GM18873 (cell line): ENCODE results near the gene DRD3.

ENCODE experiments used
- ATAC-seq: cut with Tn5 transposase; IDR thresholded peaks from one replicate; pipeline ENCODE4 v1.9.1; 2021; ENCODE audit warnings: mild to moderate bottlenecking, moderate library complexity, moderate number of reproducible peaks; ENCODE audit not compliant: unreplicated experiment, low FRiP score

Gene DRD3

DNA sequence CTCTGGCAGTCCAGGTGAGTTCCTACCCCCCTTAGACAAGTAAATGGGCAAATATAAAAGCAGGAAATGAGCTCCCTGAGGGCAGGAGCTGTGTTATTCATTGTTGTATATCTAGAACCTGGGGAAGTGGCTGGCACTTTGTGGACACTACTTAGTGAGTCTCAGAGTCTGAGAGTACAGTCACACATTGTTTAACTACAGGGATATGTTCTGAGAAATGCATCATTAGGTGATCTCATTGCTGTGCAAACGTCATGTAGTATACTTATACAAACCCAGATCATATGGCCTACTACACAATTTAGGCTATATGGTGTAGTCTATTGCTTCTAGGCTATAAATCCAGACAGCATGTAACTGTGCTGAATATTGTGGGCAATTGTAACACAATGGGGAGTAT lies 52.4 kb downstream of the DRD3 start:
- no peak for ATAC-seq

DNA sequence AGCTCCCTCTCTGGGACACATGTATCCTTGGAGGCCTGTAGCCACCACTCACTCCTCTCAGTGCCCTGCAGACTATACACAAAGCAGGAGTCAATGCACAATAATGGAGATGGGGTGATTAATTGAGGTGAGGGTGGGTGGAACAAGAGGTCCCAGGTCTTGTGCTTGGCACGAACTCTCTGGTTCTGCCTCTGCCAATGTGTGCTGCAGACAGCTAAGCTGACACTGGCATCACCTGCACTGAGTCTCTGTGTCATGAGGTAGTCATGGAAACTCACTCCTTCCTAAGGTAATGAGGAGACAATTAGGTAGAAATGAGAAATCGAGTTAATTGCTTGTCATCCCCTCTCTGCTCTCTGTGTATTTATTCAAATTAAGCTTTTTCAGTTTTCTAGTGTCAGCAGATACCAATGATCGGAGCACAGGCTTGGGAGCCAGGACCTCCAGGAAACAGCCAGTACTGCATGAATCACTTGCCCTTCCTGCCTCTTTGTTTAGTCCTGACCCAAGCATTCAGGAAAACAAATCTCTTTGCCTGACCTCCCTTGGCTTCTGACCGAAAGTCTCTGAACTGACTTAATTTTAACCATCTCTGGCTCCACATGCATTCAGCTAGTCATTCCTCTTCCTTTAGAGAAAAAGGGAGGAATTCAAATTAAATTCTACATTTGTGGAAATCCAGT lies 56.7 kb downstream of the DRD3 start:
- no peak for ATAC-seq

DNA sequence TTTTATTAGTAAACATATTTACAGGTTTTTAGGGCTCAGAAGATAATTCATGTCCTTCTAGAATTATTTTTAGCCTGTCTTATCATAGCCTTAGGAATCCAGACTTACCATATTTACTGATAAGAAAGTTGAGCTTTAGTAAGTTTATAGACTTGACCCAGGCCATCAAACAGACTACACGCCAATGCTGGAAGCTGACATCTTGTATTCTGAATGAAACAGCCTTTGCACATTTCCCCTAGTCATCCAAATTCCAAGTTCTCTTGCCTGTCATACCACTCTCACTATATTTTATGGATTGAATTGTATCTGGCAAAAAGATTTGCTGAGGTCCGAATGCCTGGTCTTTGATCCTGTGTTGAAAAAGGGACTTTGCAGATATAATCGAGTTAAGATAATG lies 58.6 kb downstream of the DRD3 start:
- ATAC-seq = no peak

DNA sequence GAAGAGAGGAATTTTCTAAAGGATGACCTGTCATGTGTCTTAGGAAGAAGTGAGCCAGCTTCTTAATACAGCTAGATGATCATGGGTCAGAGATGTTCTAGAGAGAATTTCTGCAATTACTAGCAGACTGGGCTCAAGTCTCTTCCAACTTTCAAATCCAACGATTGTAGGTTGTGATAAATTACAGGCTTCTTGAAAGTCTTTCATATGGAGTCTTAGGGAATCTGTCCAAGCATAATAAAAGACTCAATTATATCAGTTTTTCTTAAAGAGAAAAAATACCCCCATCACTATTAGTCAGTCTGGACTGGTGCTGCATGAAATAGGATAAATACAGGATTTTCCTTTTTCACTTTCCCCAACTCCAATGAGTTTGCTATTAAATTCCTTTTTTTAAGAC lies 59.1 kb downstream of the DRD3 start:
- no peak for ATAC-seq

DNA sequence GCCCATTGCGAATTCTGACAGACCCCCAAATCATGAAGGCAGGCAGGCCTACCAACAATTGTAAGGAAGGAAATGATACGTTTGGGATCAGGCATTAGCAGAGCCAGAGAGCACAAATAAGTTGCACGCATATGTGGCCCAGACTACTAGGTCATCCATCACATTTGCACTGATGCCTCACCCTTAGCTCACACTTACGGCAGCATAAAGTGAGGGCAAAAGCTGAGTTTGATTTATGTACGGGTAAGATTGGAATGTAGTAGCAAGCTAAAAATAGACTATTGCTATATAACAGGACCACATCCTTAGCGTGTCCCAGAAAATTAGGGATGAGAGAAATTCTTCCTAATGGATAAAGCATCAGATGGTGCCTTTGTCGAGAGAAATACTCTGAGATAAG lies 63.7 kb downstream of the DRD3 start:
- ATAC-seq = no peak

DNA sequence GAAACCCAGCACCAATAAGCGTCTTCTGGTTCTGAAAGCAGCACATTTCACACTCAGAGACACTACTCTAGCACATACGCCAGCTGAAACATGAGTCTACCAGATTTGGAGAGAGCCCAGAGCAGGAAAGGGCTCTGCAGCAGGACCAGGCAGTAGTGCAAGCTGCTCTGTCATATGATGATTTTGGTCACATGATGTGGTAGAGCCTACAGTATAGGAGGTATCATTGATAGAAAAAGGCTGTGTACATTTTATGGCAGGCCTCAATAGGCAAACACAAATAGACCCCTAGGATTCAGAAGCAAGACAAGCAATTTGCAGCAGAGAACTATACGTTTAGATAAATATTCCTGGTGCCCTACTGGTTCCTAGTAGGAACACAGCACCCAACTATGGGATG lies 64.1 kb downstream of the DRD3 start:
- ATAC-seq = no peak

GRCh38 chr3:114112696-114113095 lies 66.2 kb downstream of the DRD3 start:
- ATAC-seq = no peak

- ATAC-seq = no peak
Measured at GRCh38 chr3:114111060-114111770, 67.6 kb downstream of the DRD3 start.

DNA sequence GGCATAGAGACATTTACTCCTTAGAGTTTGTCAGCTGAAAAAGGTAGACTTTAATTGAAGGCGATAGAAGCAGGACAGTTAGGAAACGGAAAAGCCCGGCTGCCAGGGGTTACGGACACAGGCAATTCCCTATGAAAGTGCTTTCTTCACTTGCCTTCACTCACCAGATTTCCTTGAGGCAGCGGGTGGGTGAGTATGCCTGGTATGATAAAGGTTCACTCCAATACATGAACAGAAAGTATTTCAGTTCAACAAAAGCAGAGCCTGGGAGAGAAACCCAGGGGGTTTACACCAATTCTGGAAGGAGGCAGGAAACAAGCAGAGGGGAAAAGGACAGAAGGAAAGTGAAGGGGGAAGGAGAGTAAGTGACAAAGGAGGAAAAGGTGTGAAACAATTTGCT lies 68.4 kb downstream of the DRD3 start:
- no peak for ATAC-seq

GRCh38 chr3:114108137-114108536 lies 70.7 kb downstream of the DRD3 start:
- ATAC-seq = no peak

DNA sequence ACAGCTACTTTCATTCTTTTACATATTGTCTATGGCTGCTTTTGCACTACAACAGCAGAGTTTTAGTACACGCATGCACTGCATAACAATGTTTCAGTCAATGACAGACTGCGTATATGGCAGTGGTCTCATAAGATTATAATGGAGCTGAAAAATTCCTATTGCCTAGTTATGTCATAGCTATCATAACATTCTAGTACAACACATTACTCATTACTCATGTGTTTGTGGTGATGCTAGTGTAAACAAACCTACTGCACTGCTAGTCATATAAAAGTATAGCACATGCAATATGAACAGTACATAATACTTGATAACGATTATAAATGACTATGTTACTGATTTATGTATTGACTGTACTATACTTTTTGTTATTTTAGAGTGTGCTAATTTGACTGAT lies 74.4 kb downstream of the DRD3 start:
- no peak for ATAC-seq

- no peak for ATAC-seq
Measured at GRCh38 chr3:114103858-114104257, 75.0 kb downstream of the DRD3 start.

DNA sequence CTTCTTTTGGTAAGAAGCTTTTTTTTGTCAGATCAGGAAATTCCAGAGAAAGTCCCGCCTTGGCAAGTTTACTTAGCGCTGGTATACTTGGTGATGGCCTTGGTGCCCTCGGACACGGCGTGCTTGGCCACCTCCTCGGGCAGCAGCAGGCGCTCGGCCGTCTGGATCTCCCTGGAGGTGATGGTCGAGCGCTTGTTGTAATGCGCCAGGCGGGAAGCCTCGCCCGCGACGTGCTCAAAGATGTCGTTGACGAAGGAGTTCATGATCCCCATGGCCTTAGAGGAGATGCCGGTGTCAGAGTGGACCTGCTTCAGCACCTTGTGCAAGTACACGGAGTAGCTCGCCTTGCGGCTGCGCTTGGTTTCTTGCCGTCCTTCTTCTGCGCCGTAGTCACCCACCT lies 75.7 kb downstream of the DRD3 start:
- no peak for ATAC-seq

DNA sequence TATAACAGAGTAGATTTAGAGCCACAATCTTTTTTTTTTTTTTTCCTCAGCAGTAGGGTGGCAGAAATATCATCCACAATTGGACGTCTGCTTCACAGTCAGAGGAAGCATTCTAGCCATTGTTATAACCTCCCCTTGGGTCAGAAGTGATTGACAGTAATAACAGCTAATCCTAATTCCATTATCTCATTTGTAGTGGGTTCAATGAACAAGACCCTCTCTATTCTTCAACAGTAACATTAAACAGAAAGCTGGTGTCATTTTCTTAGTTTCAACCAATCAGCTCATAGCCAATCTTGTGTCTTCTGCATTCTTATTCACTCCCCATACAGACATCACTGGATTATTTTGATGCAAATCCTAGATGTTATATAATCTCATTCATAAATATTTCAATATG lies 77.8 kb downstream of the DRD3 start:
- no peak for ATAC-seq

DNA sequence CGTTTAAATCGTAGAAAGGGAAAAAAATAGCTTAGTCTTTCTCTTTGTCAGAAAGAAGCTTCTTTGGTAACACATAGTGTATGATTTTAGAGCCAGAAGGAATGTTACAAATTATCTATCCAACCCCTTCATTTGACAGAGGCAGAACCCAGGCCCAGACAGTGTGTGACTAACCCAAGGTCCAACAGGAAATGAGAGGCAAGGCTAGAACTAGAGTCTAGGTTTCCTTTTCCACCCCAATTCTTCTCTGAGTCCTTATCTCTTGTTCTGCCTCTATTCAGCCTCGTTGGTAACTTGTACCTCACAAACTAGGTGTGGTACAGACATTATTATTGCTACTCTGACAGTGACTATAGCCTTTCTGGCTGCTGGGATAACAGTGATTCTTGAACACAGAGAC lies 83.1 kb downstream of the DRD3 start:
- no peak for ATAC-seq

DNA sequence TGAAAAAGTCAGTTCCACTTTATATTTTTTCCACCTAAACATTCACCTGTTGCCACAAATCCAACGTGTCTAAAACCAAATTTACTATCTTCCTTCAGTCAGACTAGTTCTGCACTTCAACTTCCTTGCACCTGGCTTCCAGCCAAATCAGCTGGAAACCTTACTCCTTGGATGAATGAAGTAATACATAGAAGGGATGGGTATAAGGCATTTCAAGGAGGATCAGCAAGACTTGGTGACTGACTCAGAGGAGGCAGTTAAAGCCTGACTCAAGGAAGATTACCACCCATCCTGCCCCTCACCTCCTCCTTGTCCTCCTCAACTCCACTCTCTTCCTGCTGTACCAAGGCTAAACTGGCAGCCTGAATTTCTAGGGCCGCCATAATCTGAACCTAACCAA lies 85.3 kb downstream of the DRD3 start:
- no peak for ATAC-seq

DNA sequence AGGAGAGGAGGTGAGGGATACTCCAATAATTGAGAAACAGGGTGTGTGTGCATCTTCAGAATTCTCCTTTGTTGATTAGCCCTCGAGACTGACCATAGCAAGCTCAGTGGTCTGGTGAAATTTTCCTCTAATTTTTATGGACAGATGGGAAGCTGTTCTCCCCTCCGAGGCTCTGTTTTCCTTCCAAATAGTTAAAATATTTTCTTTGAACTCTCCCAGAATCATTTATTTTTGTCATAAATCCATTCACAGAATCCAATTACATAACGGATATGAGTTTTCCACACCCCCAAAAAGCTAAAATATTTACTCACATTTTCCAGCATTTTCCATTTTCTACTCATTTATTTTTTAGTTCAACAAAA lies 85.9 kb downstream of the DRD3 start:
- no peak for ATAC-seq

GRCh38 chr3:114092151-114093015 lies 86.5 kb downstream of the DRD3 start:
- ATAC-seq = no peak

DNA sequence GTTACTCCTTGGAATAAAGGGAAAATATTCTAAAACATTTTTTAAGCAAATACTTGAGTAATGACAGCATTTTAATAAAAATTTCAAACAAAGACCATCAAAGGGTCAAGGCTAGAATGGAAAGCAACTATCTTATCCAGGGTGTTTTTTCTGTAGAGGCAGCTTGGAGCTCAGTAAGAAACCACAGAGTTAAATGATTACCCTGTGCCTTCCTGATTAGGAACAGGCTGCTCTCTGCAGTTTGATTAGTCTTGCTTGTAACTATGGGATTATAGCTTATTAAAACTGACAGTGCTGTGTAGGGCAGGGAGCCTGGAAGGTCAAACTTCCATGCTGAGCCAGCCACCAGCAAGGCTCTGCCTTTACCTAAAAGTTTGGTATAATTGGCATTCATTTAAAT lies 89.2 kb downstream of the DRD3 start:
- ATAC-seq = no peak

GRCh38 chr3:114086356-114086755 lies 92.5 kb downstream of the DRD3 start:
- ATAC-seq = no peak

DNA sequence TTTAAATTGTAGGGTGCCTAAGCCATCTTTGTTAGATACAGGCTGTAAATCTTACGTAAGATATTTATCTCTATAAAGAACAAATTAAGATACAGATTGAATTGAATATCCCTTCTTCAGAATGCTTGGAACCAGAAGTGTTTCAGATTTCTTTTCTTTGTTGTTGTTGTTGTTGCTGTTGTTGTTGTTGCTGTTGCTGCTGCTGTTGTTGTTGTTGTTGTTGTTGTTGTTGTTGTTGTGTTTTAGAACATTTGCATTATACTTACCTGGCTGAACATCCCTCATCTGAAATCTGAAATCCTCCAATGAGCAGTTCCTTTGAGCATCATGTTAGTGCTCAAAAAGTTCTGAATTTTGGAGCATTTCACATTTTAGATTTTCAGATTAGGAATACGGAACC lies 95.7 kb downstream of the DRD3 start:
- no peak for ATAC-seq

GRCh38 chr3:114081037-114081436 lies 97.8 kb downstream of the DRD3 start:
- ATAC-seq = no peak
